ENCODE results near the gene ADRA2B.

ADRA2B gene

GRCh38 chr2:96099861-96100798, 16.2 kb downstream of the ADRA2B start:
- TF ChIP-seq SIN3A (IDR thresholded peaks at IDR 0.05; ENCODE audit: borderline replicate concordance, insufficient read depth, low read length) (no peak), POLR2AphosphoS5 (IDR thresholded peaks at IDR 0.05; ENCODE audit: low read depth, low read length) (no peak), TAF1 (IDR thresholded peaks at IDR 0.05; ENCODE audit: borderline replicate concordance, insufficient read depth, low read length) (no peak), FOXP2 (optimal IDR thresholded peaks at IDR 0.05; ENCODE audit: borderline replicate concordance, extremely low read depth, extremely low read length, insufficient read depth) (no peak), REST (IDR thresholded peaks at IDR 0.05; ENCODE audit: insufficient read depth in 1 of 2, low read depth in 2 of 2, low read length in 2 of 2) (no peak)

- no peak for TF ChIP-seq SIN3A (IDR thresholded peaks at IDR 0.05; ENCODE audit: borderline replicate concordance, insufficient read depth, low read length)
- no peak for TF ChIP-seq FOXP2 (optimal IDR thresholded peaks at IDR 0.05; ENCODE audit: borderline replicate concordance, extremely low read depth, extremely low read length, insufficient read depth)
- no peak for TF ChIP-seq POLR2AphosphoS5 (IDR thresholded peaks at IDR 0.05; ENCODE audit: low read depth, low read length)
- no peak for TF ChIP-seq REST (IDR thresholded peaks at IDR 0.05; ENCODE audit: insufficient read depth in 1 of 2, low read depth in 2 of 2, low read length in 2 of 2)
- no peak for TF ChIP-seq TAF1 (IDR thresholded peaks at IDR 0.05; ENCODE audit: borderline replicate concordance, insufficient read depth, low read length)
Measured at GRCh38 chr2:96098900-96099590, 17.3 kb downstream of the ADRA2B start.

GRCh38 chr2:96097951-96098823, 18.2 kb downstream of the ADRA2B start:
- TF ChIP-seq SIN3A (IDR thresholded peaks at IDR 0.05; ENCODE audit: borderline replicate concordance, insufficient read depth, low read length), result no peak
- no peak for TF ChIP-seq REST (IDR thresholded peaks at IDR 0.05; ENCODE audit: insufficient read depth in 1 of 2, low read depth in 2 of 2, low read length in 2 of 2)
- TF ChIP-seq TAF1 (IDR thresholded peaks at IDR 0.05; ENCODE audit: borderline replicate concordance, insufficient read depth, low read length), result no peak
- TF ChIP-seq POLR2AphosphoS5 (IDR thresholded peaks at IDR 0.05; ENCODE audit: low read depth, low read length), result no peak
- TF ChIP-seq FOXP2 (optimal IDR thresholded peaks at IDR 0.05; ENCODE audit: borderline replicate concordance, extremely low read depth, extremely low read length, insufficient read depth), result no peak

DNA sequence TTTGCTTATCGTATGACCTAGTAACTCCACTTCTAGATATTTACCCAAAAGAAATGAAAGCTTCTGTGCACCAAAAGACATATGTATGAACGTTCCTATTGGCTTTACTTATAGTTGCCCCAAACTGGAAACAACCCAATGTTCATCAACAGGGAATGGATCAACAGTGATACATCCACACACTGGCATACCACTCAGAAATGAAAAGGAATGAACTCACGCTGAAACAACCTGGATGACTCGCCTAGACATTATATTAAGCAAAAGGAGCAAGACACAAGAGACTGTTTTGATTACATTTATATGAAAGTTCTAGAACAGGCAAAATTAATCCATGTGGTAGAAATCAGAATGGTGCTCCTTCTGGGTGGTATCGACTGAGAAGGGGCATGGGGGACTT, 18.9 kb downstream of the ADRA2B start:
- TF ChIP-seq FOXP2 (optimal IDR thresholded peaks at IDR 0.05; ENCODE audit: borderline replicate concordance, extremely low read depth, extremely low read length, insufficient read depth) (no peak), TAF1 (IDR thresholded peaks at IDR 0.05; ENCODE audit: borderline replicate concordance, insufficient read depth, low read length) (no peak), SIN3A (IDR thresholded peaks at IDR 0.05; ENCODE audit: borderline replicate concordance, insufficient read depth, low read length) (no peak)

Measured in PFSK-1 (cell line).